Measurements from ENCODE around the gene ATF5.

DNA sequence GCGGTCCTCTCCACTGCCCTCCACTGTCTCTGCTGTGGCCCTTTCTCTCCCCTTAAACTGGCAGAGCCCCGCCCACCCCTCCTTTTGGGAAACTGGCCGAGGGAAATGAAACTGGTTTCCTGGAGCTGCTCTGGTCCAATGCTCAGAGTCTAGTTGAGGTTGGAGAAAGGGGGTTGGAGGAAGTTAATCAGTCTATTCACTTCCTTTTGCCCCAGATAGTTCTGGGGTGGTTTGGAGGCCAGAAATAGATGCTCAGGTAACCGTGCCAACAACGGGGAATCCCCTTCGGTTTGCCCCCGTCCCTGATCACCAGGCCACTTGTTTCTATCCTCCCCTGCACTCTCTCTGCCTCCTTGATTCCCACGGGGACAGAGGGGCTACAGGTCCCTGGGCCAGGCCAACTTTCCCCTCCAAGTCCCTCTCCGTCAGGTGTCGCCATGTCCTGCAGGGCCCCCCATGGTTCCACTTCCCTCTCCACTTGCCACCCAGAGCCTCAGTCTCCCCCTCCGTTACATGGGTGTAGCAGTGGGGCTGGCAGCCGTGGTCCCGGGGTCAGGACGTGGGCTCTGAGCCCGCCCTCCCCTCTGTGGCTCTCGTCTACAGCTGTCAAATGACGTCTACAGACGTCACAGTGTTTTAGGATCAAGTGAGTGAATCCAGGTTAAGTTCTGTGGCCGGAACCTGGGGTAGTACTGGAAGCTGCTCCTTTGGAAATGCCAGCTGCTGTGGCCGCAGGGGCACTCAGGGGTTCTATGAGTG is 32.0 kb upstream of the ATF5 start, which contains the start of gene IL4I1:
- TF ChIP-seq NRF1 (conservative IDR thresholded peaks at IDR 0.05; ENCODE audit: low read depth, low read length) (0 out of 2 replicates have a peak, but pooled peaks have one; percentile 5), IKZF1 (conservative IDR thresholded peaks at IDR 0.05) (peak; percentile 98), GABPA (IDR thresholded peaks at IDR 0.05; ENCODE audit: low read depth) (no peak), ZBTB4 (CRISPR knock-in tag; IDR thresholded peaks at IDR 0.05) (no peak), CTCF (IDR thresholded peaks at IDR 0.05 in 2 of 3, conservative IDR thresholded peaks at IDR 0.05 in 1 of 3; ENCODE audit: control insufficient read depth in 2 of 3, extremely low read depth in 1 of 3, insufficient read depth in 1 of 3, low read depth in 3 of 3, low read length in 3 of 3) (no peak), NR2C2 (IDR thresholded peaks at IDR 0.05; ENCODE audit: borderline replicate concordance, control insufficient read depth, insufficient read length, low read depth) (no peak), MEF2A (IDR thresholded peaks at IDR 0.05; ENCODE audit: insufficient read depth, low read depth, low read length) (peak; percentile 96), ZNF24 (IDR thresholded peaks at IDR 0.05) (no peak), ZNF217 (IDR thresholded peaks at IDR 0.05) (peak; percentile 94)
